ENCODE data around the gene C1QTNF12. TPM values are rescaled to one million over a fixed set of nuclear protein-coding genes. Genes with fewer than 3 reads are reported as not detected.

C1QTNF12 gene
- polyA plus RNA-seq, 1 donor = 50.5 TPM

DNA sequence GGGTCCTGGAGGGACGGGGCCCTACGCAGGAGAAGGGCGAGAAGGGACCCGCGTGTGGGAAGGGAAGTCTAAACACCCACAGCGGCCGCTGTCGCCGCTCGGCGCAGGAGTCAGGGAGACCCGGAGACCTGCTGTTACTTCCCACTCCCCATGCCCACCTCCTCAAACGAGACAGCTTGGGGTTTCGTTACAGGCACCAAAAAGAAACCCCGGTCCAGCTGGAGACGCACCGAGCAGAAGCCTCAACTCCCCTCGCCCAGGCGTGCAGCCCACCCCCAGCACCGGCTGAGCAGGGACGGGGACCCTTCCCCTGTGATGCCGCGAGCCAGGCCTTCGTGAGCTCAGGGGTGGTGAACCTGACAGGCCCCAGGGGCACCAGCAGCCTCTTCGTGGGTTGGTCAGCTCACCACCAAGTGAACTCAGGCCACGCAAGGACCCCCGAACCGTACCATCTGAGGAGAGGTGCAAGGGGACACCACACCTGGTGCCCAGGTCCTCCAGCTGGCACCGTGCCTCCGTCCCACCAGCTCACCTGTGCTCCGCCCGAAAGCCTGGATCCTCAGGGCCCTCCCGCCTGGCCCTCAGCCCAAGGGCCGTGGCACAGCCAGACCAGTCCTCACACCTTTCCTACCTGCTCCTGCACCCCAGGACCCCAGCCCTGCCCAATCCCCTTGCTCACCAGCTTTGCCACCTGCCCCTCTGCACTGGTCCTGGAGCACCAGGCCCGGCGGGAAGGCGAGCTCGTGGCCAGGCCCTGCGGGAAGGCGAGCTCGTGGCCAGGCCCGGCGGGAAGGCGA is 19.8 kb downstream of the C1QTNF12 start:
- Histone ChIP-seq H3K9me3 (ENCODE audit: control insufficient read depth, low read depth, low read length) (peaks cover 3% of the 10 kb centered on the region), H3K4me3 (ENCODE audit: low read length) (no peak overlapping the region), H3K27ac (ENCODE audit: low read length) (no peak overlapping the region), H3K36me3 (ENCODE audit: control insufficient read depth, insufficient read depth, low read length) (peaks cover 71% of the 10 kb centered on the region), H3K27me3 (ENCODE audit: control insufficient read depth, insufficient read depth, low read length) (no peaks in the 10 kb centered on the region), H3K4me1 (ENCODE audit: control insufficient read depth, insufficient read depth, low read length) (peaks cover 8% of the 10 kb centered on the region)
- no CpG with 5 or more reads among the region's 44 CpGs for WGBS (ENCODE audit: insufficient coverage, low lambda C conversion rate)
- DNase-seq = no peak

DNA sequence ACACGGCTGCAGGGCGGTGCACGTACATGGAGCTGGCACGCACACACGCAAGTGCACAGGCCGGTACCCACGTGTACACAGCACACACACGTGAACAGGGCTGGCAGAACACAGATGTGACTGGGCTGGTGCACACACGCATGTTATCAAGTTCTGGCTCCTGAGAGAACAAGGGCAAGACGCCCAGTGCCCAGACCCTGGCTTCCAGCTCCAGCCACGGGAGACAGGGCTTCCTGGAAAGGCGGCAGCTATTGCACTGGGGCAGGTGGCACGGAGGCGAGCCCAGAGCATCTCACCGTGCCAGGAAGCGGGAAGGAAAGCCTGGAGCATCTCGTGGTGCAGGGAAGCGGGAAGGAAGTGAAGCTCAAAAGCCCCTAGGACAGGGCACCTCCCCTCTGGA is 20.6 kb downstream of the C1QTNF12 start:
- Histone ChIP-seq H3K27ac (ENCODE audit: low read length) (no peak overlapping the region), H3K4me1 (ENCODE audit: control insufficient read depth, insufficient read depth, low read length) (peaks cover 8% of the 10 kb centered on the region), H3K9me3 (ENCODE audit: control insufficient read depth, low read depth, low read length) (peaks cover 3% of the 10 kb centered on the region), H3K36me3 (ENCODE audit: control insufficient read depth, insufficient read depth, low read length) (peaks cover 80% of the 10 kb centered on the region), H3K27me3 (ENCODE audit: control insufficient read depth, insufficient read depth, low read length) (no peaks in the 10 kb centered on the region), H3K4me3 (ENCODE audit: low read length) (no peak overlapping the region)
- DNase-seq = no peak
- WGBS (ENCODE audit: insufficient coverage, low lambda C conversion rate) = no CpG with 5 or more reads among the region's 18 CpGs

DNA sequence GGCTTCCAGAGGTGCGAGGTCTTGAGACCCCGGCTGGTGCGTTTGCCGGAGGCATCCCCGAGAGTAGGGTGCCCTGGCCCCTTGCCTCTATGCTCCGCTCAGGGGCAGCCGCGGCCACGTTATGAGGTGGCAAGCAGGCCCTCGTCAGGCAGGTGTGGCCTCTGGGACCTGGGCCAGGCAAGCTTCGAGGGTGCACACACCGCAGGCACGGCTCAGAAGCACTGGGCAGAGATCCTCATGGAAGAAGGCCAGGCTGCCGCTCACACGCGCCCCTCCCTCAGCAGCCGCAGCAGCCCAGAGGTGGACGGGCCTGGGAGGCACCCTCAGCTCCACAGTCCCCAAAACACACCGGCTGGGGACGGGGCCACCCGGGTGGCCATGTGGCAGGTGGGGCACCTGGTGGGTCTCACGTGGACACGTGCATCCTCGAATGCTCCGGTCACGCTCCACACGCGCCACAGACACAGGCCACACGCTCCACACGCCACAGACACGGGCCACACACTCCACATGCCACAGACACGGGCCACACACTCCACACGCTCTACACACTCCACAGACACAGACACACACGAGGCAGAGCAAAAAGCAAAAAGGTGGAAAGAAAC is 21.2 kb downstream of the C1QTNF12 start:
- no peak for DNase-seq

DNA sequence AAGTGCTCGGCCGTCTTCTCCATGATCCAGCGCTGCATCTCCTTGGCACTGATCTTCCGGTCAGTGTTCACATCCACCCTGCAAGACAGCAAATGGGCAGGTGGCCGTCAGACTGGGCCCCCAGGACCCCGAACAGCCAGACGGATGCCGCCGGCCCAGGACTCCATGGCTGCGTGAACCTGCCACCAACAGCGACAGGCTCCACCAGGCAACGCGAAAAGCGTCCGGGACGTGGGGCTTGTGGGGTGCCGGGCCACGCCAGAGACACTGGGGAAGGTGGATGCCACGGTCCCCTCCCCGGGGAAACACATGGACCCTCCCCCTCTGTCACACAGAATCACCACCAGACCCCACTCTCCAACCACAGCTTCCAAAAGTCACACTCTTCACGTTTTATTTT is 22.6 kb downstream of the C1QTNF12 start:
- H3K27me3 ChIP-seq (ENCODE audit: control insufficient read depth, insufficient read depth, low read length) = no peaks in the 10 kb centered on the region
- DNase-seq = no peak
- H3K9me3 ChIP-seq (ENCODE audit: control insufficient read depth, low read depth, low read length) = peaks cover 3% of the 10 kb centered on the region
- no peaks in the 10 kb centered on the region for H3K4me1 ChIP-seq (ENCODE audit: control insufficient read depth, insufficient read depth, low read length)
- WGBS (ENCODE audit: insufficient coverage, low lambda C conversion rate) = 60% methylated on average over 1 of the region's 21 CpGs
- no peak overlapping the region for H3K4me3 ChIP-seq (ENCODE audit: low read length)
- no peak overlapping the region for H3K27ac ChIP-seq (ENCODE audit: low read length)
- H3K36me3 ChIP-seq (ENCODE audit: control insufficient read depth, insufficient read depth, low read length) = peaks cover 89% of the 10 kb centered on the region

More for the DNA sequence above, 21.2 kb downstream of the C1QTNF12 start:
- no peak overlapping the region for H3K4me3 ChIP-seq (ENCODE audit: low read length)
- H3K27me3 ChIP-seq (ENCODE audit: control insufficient read depth, insufficient read depth, low read length) = no peaks in the 10 kb centered on the region
- no CpG with 5 or more reads among the region's 34 CpGs for WGBS (ENCODE audit: insufficient coverage, low lambda C conversion rate)
- peaks cover 5% of the 10 kb centered on the region for H3K4me1 ChIP-seq (ENCODE audit: control insufficient read depth, insufficient read depth, low read length)
- H3K27ac ChIP-seq (ENCODE audit: low read length) = no peak overlapping the region
- peaks cover 85% of the 10 kb centered on the region for H3K36me3 ChIP-seq (ENCODE audit: control insufficient read depth, insufficient read depth, low read length)
- peaks cover 3% of the 10 kb centered on the region for H3K9me3 ChIP-seq (ENCODE audit: control insufficient read depth, low read depth, low read length)

DNA sequence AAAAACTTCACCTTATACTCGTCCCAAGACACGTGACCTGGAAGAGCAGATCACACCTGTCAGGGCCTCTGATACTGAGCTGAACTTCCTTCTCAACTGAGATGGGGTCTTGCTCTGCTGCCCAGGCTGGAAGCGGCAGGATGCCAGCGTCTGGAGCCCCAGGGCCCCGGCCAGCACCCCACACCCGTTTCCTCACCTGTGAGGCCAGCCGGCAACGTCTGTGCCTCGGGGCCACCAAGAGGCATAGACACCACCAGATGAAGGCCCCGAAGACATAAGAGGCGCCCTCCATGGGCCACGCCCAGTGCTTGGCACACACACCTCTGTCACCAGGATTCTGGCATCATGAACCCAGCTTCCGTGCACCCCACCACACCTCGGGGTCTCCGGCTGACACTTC is 23.2 kb downstream of the C1QTNF12 start:
- Histone ChIP-seq H3K4me3 (ENCODE audit: low read length) (no peak overlapping the region), H3K4me1 (ENCODE audit: control insufficient read depth, insufficient read depth, low read length) (no peaks in the 10 kb centered on the region), H3K27ac (ENCODE audit: low read length) (no peak overlapping the region), H3K27me3 (ENCODE audit: control insufficient read depth, insufficient read depth, low read length) (no peaks in the 10 kb centered on the region), H3K36me3 (ENCODE audit: control insufficient read depth, insufficient read depth, low read length) (peaks cover 89% of the 10 kb centered on the region), H3K9me3 (ENCODE audit: control insufficient read depth, low read depth, low read length) (peaks cover 3% of the 10 kb centered on the region)
- WGBS (ENCODE audit: insufficient coverage, low lambda C conversion rate) = no CpG with 5 or more reads among the region's 15 CpGs
- no peak for DNase-seq

DNA sequence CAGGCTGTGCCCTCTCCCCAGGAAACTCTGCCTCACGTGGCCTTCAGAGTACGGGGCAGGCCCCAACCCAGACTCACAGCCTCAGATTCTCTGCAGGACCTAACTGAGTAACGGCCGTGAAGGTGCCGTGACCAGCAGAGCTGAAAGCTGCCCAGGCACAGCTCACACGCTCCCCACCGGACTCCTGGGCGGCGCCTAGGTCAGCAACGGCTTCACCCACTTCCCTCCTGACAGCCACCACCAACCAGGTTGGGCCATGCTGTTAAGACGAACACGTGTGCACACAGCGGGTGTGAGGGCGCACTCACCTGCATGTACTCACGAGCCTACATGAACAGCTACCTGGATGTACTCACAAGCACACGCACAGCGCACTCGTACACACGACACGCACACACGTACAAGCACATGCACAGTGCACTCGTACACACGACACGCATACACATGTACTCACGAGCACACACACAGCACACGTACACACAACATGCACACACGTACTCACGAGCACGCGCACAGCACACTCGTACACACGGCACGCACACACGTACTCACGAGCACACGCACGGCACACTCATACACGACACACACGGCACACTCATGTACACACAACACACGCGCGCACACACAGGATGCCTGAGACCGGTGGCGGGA is 23.8 kb downstream of the C1QTNF12 start:
- WGBS (ENCODE audit: insufficient coverage, low lambda C conversion rate) = no CpG with 5 or more reads among the region's 44 CpGs
- H3K36me3 ChIP-seq (ENCODE audit: control insufficient read depth, insufficient read depth, low read length) = peaks cover 89% of the 10 kb centered on the region
- H3K27ac ChIP-seq (ENCODE audit: low read length) = no peak overlapping the region

DNA sequence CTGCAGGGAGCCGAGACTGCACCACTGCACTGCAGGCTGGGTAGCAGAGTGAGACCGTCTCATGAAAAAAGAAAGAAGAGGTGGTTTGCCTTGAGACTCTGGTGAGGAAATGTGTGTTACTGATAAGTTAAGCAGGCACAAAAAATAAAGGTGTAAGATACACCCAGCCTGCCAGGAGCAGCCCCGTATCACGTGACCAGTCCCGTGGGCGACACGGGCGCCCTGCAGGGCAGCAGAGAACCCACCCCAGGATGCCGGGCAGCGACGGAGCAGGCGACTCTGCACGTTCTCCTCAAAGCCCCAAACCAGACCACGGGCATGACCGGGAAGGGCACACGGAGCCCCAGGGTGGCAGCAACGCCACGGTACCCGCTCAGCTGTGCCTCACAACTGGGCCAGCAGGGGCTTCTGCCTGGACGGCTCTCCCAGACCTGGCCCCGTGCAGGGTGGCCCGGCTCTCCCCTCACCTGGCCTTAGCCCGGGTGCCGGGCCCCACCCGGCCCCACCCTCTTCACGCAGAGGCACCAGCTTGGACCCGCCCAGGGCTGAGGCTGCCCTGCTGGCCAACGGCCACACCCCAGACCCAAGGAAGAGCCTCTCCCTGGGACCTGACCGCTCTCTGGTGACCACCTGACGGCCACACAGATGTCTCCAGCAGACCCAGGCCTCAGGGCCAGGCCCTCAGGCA is 24.5 kb downstream of the C1QTNF12 start:
- no CpG with 5 or more reads among the region's 30 CpGs for WGBS (ENCODE audit: insufficient coverage, low lambda C conversion rate)
- H3K27me3 ChIP-seq (ENCODE audit: control insufficient read depth, insufficient read depth, low read length) = no peaks in the 10 kb centered on the region
- H3K36me3 ChIP-seq (ENCODE audit: control insufficient read depth, insufficient read depth, low read length) = peaks cover 89% of the 10 kb centered on the region
- H3K4me1 ChIP-seq (ENCODE audit: control insufficient read depth, insufficient read depth, low read length) = no peaks in the 10 kb centered on the region
- no peak for DNase-seq
- peaks cover 13% of the 10 kb centered on the region for H3K9me3 ChIP-seq (ENCODE audit: control insufficient read depth, low read depth, low read length)
- no peak overlapping the region for H3K4me3 ChIP-seq (ENCODE audit: low read length)
- H3K27ac ChIP-seq (ENCODE audit: low read length) = no peak overlapping the region

More for the DNA sequence above, 23.8 kb downstream of the C1QTNF12 start:
- DNase-seq = no peak
- Histone ChIP-seq H3K27me3 (ENCODE audit: control insufficient read depth, insufficient read depth, low read length) (no peaks in the 10 kb centered on the region), H3K4me3 (ENCODE audit: low read length) (no peak overlapping the region), H3K4me1 (ENCODE audit: control insufficient read depth, insufficient read depth, low read length) (no peaks in the 10 kb centered on the region), H3K9me3 (ENCODE audit: control insufficient read depth, low read depth, low read length) (peaks cover 9% of the 10 kb centered on the region)

DNA sequence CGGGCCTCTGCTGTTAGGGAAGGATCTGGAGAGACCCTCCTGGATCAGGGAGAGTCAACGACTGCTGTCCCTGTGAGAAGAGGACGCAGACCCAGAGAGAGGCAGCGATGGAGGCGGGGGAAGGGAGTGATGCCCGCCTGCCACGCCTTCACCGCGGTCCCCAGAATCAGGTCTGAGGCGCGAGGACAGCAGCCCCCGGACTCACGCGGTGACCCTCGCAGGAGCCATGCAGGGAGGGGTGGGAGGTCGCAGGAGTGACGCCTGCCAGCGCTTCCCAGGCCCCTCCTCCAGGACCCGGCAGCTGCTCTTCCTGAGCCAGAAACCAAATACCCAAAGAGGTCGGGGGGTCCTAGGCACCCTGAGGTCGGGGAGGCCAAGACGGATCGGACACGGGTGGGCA is 26.3 kb downstream of the C1QTNF12 start:
- no CpG with 5 or more reads among the region's 24 CpGs for WGBS (ENCODE audit: insufficient coverage, low lambda C conversion rate)
- H3K36me3 ChIP-seq (ENCODE audit: control insufficient read depth, insufficient read depth, low read length) = peaks cover 88% of the 10 kb centered on the region
- H3K4me1 ChIP-seq (ENCODE audit: control insufficient read depth, insufficient read depth, low read length) = no peaks in the 10 kb centered on the region
- H3K27ac ChIP-seq (ENCODE audit: low read length) = no peak overlapping the region
- no peak overlapping the region for H3K4me3 ChIP-seq (ENCODE audit: low read length)
- H3K27me3 ChIP-seq (ENCODE audit: control insufficient read depth, insufficient read depth, low read length) = no peaks in the 10 kb centered on the region
- DNase-seq = no peak
- H3K9me3 ChIP-seq (ENCODE audit: control insufficient read depth, low read depth, low read length) = peaks cover 13% of the 10 kb centered on the region

DNA sequence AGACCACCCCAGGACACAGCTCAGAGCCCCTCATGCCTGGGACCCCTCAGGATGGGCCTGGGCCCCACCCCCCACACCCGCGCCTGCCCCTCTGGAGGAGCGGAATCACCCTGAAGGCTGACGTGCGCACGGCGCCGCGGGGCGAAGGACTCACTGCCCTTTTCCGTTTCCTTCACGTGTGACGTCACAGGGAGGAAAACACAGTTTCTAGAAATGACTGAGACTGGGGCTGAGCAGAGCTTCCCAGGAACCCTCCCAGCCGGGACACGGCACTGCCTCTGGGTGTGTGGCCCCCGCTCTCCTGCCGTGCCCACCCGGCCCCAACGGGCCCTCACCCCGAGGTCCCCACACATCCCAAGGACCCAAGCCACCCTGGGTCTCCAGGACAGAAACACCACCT is 27.2 kb downstream of the C1QTNF12 start:
- no peak for DNase-seq
- no CpG with 5 or more reads among the region's 20 CpGs for WGBS (ENCODE audit: insufficient coverage, low lambda C conversion rate)
- peaks cover 13% of the 10 kb centered on the region for H3K9me3 ChIP-seq (ENCODE audit: control insufficient read depth, low read depth, low read length)
- H3K4me1 ChIP-seq (ENCODE audit: control insufficient read depth, insufficient read depth, low read length) = no peaks in the 10 kb centered on the region
- no peak overlapping the region for H3K27ac ChIP-seq (ENCODE audit: low read length)
- H3K27me3 ChIP-seq (ENCODE audit: control insufficient read depth, insufficient read depth, low read length) = no peaks in the 10 kb centered on the region
- H3K4me3 ChIP-seq (ENCODE audit: low read length) = no peak overlapping the region
- peaks cover 81% of the 10 kb centered on the region for H3K36me3 ChIP-seq (ENCODE audit: control insufficient read depth, insufficient read depth, low read length)

DNA sequence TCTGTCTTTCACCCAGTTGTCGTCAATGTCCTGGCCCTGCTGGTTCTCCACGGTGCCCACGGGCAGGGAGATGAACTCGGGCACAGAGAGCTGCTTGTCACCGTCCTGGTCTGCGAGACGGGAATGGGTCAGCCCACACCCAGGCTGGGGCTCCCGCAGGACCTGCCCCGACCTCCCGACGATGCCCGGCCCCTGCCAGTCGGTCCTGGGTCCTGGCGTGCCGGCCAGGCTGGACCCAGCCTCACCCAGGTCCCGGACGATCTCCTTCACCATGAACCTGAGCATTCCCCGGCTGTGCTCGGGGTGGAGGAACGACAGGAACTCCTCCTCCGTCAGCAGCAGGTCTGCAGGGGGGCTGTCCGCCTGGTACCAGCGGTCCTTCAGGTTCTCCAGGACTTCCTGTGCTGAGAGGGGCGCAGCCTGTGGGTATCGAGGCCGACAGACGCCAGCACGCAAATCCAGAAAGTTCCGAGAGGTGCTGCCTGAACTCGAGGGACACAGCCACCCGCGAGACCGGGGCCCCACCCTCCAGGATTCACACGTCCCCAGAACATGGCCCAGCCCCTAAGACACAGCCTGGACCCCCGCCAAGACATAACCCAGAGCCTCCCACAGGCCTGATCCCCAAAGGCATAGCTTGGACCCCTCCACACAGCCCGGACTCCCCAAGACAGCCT is 27.9 kb downstream of the C1QTNF12 start:
- WGBS (ENCODE audit: insufficient coverage, low lambda C conversion rate) = no CpG with 5 or more reads among the region's 36 CpGs
- Histone ChIP-seq H3K27me3 (ENCODE audit: control insufficient read depth, insufficient read depth, low read length) (no peaks in the 10 kb centered on the region), H3K36me3 (ENCODE audit: control insufficient read depth, insufficient read depth, low read length) (peaks cover 75% of the 10 kb centered on the region)

More for the DNA sequence above, 27.9 kb downstream of the C1QTNF12 start:
- Histone ChIP-seq H3K4me3 (ENCODE audit: low read length) (no peak overlapping the region), H3K4me1 (ENCODE audit: control insufficient read depth, insufficient read depth, low read length) (no peaks in the 10 kb centered on the region), H3K9me3 (ENCODE audit: control insufficient read depth, low read depth, low read length) (peaks cover 13% of the 10 kb centered on the region), H3K27ac (ENCODE audit: low read length) (no peak overlapping the region)
- no peak for DNase-seq

Measured in large intestine (tissue), 3 donors.